ENCODE data around the gene SBNO1.

Gene SBNO1

GRCh38 chr12:123379391-123379790 is 14.7 kb upstream of the SBNO1 start:
- TF ChIP-seq SIN3A (IDR thresholded peaks at IDR 0.05; ENCODE audit: borderline replicate concordance, insufficient read depth, low read length) (no peak), REST (IDR thresholded peaks at IDR 0.05; ENCODE audit: insufficient read depth in 1 of 2, low read depth in 2 of 2, low read length in 2 of 2) (no peak), FOXP2 (optimal IDR thresholded peaks at IDR 0.05; ENCODE audit: borderline replicate concordance, extremely low read depth, extremely low read length, insufficient read depth) (no peak), TAF1 (IDR thresholded peaks at IDR 0.05; ENCODE audit: borderline replicate concordance, insufficient read depth, low read length) (no peak), POLR2AphosphoS5 (IDR thresholded peaks at IDR 0.05; ENCODE audit: low read depth, low read length) (no peak)

- TF ChIP-seq FOXP2 (optimal IDR thresholded peaks at IDR 0.05; ENCODE audit: borderline replicate concordance, extremely low read depth, extremely low read length, insufficient read depth): no peak
- no peak for TF ChIP-seq REST (IDR thresholded peaks at IDR 0.05; ENCODE audit: insufficient read depth in 1 of 2, low read depth in 2 of 2, low read length in 2 of 2)
- no peak for TF ChIP-seq SIN3A (IDR thresholded peaks at IDR 0.05; ENCODE audit: borderline replicate concordance, insufficient read depth, low read length)
- no peak for TF ChIP-seq TAF1 (IDR thresholded peaks at IDR 0.05; ENCODE audit: borderline replicate concordance, insufficient read depth, low read length)
- TF ChIP-seq POLR2AphosphoS5 (IDR thresholded peaks at IDR 0.05; ENCODE audit: low read depth, low read length): no peak
These were observed 4.6 kb upstream of the SBNO1 start for GRCh38 chr12:123369229-123369628.

GRCh38 chr12:123367511-123367910 is 2.9 kb upstream of the SBNO1 start:
- no peak for TF ChIP-seq SIN3A (IDR thresholded peaks at IDR 0.05; ENCODE audit: borderline replicate concordance, insufficient read depth, low read length)
- TF ChIP-seq POLR2AphosphoS5 (IDR thresholded peaks at IDR 0.05; ENCODE audit: low read depth, low read length): no peak
- no peak for TF ChIP-seq REST (IDR thresholded peaks at IDR 0.05; ENCODE audit: insufficient read depth in 1 of 2, low read depth in 2 of 2, low read length in 2 of 2)
- TF ChIP-seq FOXP2 (optimal IDR thresholded peaks at IDR 0.05; ENCODE audit: borderline replicate concordance, extremely low read depth, extremely low read length, insufficient read depth): no peak
- no peak for TF ChIP-seq TAF1 (IDR thresholded peaks at IDR 0.05; ENCODE audit: borderline replicate concordance, insufficient read depth, low read length)

GRCh38 chr12:123365025-123365917 is 624 bp upstream of the SBNO1 start:
- no peak for TF ChIP-seq FOXP2 (optimal IDR thresholded peaks at IDR 0.05; ENCODE audit: borderline replicate concordance, extremely low read depth, extremely low read length, insufficient read depth)
- peak; percentile 62; the same call in 1 of the 2 replicates for TF ChIP-seq SIN3A (IDR thresholded peaks at IDR 0.05; ENCODE audit: borderline replicate concordance, insufficient read depth, low read length)
- TF ChIP-seq POLR2AphosphoS5 (IDR thresholded peaks at IDR 0.05; ENCODE audit: low read depth, low read length): peak; percentile 75
- TF ChIP-seq TAF1 (IDR thresholded peaks at IDR 0.05; ENCODE audit: borderline replicate concordance, insufficient read depth, low read length): no peak; the same call in 1 of the 2 replicates
- 0 out of 4 replicates have a peak, but pooled peaks of 1 of the 2 experiments have one; percentile 42 for TF ChIP-seq REST (IDR thresholded peaks at IDR 0.05; ENCODE audit: insufficient read depth in 1 of 2, low read depth in 2 of 2, low read length in 2 of 2)
